Measurements from ENCODE around the gene METTL2A.
A peak's percentile ranks its signal among the peaks of the same experiment; 100 is the strongest.
"Not testable (repeated sequence)": the region's sequence is repeated elsewhere in the genome, so short reads cannot be mapped to it uniquely, and the experiment has no call there.

The METTL2A gene

GRCh38 chr17:62423647-62424461 lies at the start of gene METTL2A:
Gene METTL2A (plus strand): TSS chr17:62423897. CDS start chr17:62423903, 6 bp downstream.
- POLR2A ChIA-PET (ENCODE audit: low non-redundant PET), result not testable (repeated sequence)
- CTCF ChIA-PET, result interaction anchor here (0.6 to 0.7 kb wide), 5 partner anchors 10 to 1526 kb away, joined by 3 to 4 read pairs (median 3); no protein-coding TSS in a partner anchor
- DNase-seq (ENCODE audit: low spot score), result peak; percentile 79
- TF ChIP-seq, protein P1, sequence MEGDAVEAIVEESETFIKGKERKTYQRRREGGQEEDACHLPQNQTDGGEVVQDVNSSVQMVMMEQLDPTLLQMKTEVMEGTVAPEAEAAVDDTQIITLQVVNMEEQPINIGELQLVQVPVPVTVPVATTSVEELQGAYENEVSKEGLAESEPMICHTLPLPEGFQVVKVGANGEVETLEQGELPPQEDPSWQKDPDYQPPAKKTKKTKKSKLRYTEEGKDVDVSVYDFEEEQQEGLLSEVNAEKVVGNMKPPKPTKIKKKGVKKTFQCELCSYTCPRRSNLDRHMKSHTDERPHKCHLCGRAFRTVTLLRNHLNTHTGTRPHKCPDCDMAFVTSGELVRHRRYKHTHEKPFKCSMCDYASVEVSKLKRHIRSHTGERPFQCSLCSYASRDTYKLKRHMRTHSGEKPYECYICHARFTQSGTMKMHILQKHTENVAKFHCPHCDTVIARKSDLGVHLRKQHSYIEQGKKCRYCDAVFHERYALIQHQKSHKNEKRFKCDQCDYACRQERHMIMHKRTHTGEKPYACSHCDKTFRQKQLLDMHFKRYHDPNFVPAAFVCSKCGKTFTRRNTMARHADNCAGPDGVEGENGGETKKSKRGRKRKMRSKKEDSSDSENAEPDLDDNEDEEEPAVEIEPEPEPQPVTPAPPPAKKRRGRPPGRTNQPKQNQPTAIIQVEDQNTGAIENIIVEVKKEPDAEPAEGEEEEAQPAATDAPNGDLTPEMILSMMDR (conservative IDR thresholded peaks at IDR 0.05; ENCODE audit: low read depth), result peak; percentile 50
- peak within 1 kb of the TSS; percentile 78 for H3K27ac ChIP-seq

- TF ChIP-seq, protein P1 (conservative IDR thresholded peaks at IDR 0.05; ENCODE audit: low read depth), result no peak
- no peak for DNase-seq (ENCODE audit: low spot score)
- POLR2A ChIA-PET (ENCODE audit: low non-redundant PET), result no interaction called here
- H3K27ac ChIP-seq, result no peak within 1 kb of the TSS
- CTCF ChIA-PET, result no interaction called here
These were observed 43.4 kb upstream of the METTL2A start, which contains the start of gene EFCAB3 for GRCh38 chr17:62380253-62380652. Gene EFCAB3 (plus strand): TSS chr17:62380553. CDS start chr17:62382980, 2,427 bp downstream.

DNA sequence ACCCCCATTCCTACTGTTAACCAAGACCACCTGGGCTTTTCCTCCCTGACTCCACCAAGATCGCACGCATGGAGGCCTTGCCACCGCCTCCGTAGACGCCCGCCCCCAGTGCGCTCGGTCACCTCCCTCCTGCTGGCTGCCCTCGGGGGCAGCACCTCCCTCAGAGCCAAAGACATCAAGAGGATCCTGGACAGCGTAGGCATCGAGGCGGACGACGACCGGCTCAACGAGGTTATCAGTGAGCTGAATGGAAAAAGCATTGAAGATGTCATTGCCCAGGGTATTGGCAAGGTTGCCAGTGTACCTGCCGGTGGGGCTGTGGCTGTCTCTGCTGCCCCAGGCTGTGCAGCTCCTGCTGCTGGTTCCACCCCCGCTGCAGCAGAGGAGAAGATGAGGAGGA lies 42.1 kb upstream of the METTL2A start:
- DNase-seq (ENCODE audit: low spot score), result no peak
- ChIA-PET CTCF (no interaction called here), POLR2A (ENCODE audit: low non-redundant PET) (no interaction called here)
- H3K27ac ChIP-seq, result no peak overlapping the region
- TF ChIP-seq, protein P1 (conservative IDR thresholded peaks at IDR 0.05; ENCODE audit: low read depth), result no peak

DNA sequence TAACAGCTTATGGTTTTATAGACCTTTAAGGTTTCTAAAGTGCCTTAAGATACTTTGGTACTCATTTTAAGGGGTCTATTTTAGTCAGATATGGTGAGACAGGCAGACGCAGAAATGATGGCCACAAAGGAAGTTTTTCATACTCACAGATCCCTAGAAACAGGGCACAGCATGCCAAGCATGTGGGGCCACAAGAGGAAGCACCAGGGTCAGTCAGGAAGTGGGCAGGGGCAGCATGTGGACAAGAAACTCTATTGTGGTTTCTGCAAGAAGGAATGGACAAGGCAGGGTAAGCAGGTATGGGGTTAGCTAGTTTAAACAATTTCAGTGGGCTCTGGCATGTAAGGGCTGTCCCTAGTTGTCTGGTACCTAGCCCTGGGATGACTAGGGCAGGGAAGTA lies 34.8 kb upstream of the METTL2A start:
- ChIA-PET POLR2A (ENCODE audit: low non-redundant PET) (no interaction called here), CTCF (no interaction called here)
- TF ChIP-seq, protein P1 (conservative IDR thresholded peaks at IDR 0.05; ENCODE audit: low read depth), result no peak
- H3K27ac ChIP-seq, result no peak overlapping the region
- no peak for DNase-seq (ENCODE audit: low spot score)

GRCh38 chr17:62392908-62393307 lies 30.8 kb upstream of the METTL2A start:
- ChIA-PET CTCF (interaction anchor here (0.6 kb wide), 1 partner anchor 250 kb away, joined by 3 read pairs; no protein-coding TSS in a partner anchor), POLR2A (ENCODE audit: low non-redundant PET) (no interaction called here)
- no peak for DNase-seq (ENCODE audit: low spot score)
- H3K27ac ChIP-seq, result no peak overlapping the region
- TF ChIP-seq, protein P1 (conservative IDR thresholded peaks at IDR 0.05; ENCODE audit: low read depth), result no peak

- DNase-seq (ENCODE audit: low spot score), result no peak
- TF ChIP-seq, protein P1 (conservative IDR thresholded peaks at IDR 0.05; ENCODE audit: low read depth), result no peak
- ChIA-PET POLR2A (ENCODE audit: low non-redundant PET) (no interaction called here), CTCF (interaction anchor here (0.7 kb wide), 1 partner anchor 11 kb away, joined by 7 read pairs; no protein-coding TSS in a partner anchor)
- no peak overlapping the region for H3K27ac ChIP-seq
These were observed 24.8 kb upstream of the METTL2A start for GRCh38 chr17:62398891-62399290.

All from RWPE1 (cell line).